SH-SY5Y (cell line): ENCODE data around the gene VIL1.

ENCODE experiments used
- GATA2 ChIP-seq: IDR thresholded peaks from 2 replicates; pipeline ENCODE4 v1.6.1; 2011; ENCODE audit warnings: mild to moderate bottlenecking, low read depth, low read length
- GATA3 ChIP-seq: IDR thresholded peaks from 2 replicates; pipeline ENCODE4 v1.6.1; 2011; ENCODE audit warnings: low read depth, mild to moderate bottlenecking, low read length, moderate library complexity

Gene VIL1

GRCh38 chr2:218465987-218466633 is 47.2 kb downstream of the VIL1 start:
- TF ChIP-seq GATA2 (no peak), GATA3 (no peak)

- no peak for TF ChIP-seq GATA3
- no peak for TF ChIP-seq GATA2
These were observed 51.5 kb downstream of the VIL1 start for GRCh38 chr2:218470448-218470847.

DNA sequence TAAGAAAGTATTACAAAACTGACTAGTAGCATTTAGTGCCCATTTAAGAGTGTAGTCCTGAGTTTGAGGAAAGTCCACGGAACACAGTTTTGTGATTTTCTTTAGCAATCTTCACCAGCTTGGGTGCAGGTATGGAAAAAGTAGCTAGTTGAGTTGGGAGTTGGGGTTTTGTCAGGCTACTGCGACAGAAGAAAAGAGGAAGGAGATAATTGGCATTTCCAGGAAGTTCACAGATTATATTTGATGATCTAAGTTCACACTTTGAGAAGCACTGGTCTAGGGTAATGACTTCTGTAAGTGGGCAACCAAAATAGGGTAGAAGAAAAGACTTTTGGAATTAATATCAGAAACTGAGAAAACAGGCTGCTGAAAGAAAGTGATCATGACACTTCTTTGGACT is 52.1 kb downstream of the VIL1 start:
- TF ChIP-seq GATA3 (no peak), GATA2 (no peak)

- TF ChIP-seq GATA3 (no peak), GATA2 (no peak)
These were observed 53.1 kb downstream of the VIL1 start for GRCh38 chr2:218471982-218472381.

- TF ChIP-seq GATA3, result no peak
- TF ChIP-seq GATA2, result no peak
These were observed 54.1 kb downstream of the VIL1 start for GRCh38 chr2:218472988-218473387.

DNA sequence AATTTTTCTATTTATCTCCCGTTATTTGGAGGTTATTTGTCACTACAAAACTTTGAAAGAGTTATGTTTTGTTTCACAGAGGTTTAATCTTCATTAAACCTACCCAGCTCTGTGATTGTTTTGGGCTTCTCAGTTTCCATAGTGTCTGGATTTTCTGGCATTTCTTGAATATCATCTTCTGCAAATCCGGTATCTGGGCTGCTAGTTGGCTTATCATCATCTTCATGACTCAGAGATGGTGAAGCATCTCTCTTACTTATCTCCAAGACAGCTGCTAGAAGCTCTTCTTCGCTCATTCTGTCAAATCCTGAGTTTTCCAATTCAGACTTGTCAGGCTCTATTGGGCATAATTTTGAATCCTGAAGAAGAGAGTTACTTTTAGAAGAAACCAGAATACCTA is 55.6 kb downstream of the VIL1 start:
- TF ChIP-seq GATA3 (no peak), GATA2 (no peak)

DNA sequence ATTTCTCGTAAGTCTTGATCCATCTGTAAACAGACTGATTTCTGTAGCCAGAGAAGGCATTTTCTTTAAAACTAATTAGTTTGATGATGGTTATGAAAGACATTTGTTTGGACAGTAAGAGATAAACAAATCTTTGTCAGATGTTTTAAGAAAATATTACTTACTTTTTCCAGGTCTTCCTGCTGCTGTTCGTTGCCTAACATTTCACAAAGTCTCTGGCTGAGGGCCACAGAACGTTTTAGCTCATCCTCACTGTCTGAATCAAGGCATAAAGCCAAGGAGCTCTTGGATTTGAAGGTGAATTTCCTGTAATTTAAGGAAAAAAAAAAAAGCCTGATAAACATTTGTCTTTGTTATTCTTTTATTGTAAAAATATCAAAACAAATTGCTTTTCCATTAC is 57.8 kb downstream of the VIL1 start:
- TF ChIP-seq GATA2, result no peak
- no peak for TF ChIP-seq GATA3

DNA sequence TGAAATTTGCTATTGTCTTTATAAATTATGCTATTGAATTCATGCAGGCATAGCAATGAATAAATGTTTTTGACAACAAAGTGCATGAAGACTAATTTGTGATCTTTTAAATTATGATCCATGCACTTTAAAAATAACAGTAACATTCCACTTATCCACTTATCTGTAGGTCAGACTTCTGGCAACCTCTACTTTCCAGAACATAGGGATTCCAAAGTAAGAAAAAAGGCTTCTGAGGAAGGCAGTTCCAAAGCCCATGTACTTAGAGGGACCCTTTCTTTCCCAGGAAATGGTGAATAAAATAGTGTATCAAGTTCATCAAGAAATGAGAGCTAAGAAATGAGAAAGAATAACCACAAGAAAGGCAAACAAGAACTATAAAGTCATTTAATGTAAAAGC is 58.3 kb downstream of the VIL1 start:
- no peak for TF ChIP-seq GATA2
- TF ChIP-seq GATA3, result no peak

DNA sequence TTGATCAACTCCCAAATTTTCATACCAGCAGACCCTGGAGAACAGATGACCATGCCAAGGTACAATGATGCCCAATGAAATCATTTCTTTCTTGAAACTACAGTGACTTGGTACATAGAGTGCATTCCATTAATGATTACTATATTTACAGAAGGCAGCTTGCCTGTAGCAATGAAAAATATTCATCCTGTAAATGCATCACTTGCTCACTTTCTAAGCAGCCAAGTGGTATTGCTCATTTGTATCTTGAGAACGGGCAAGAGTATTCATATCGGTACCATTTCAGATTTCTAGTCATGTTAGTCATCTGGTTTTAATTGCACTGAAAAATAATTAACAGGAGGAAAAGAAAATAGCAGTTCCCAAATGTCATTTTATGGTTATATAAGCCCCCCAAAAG is 59.6 kb downstream of the VIL1 start:
- TF ChIP-seq GATA3 (no peak), GATA2 (no peak)

GRCh38 chr2:218479595-218479994 is 60.7 kb downstream of the VIL1 start:
- TF ChIP-seq GATA3 (no peak), GATA2 (no peak)

DNA sequence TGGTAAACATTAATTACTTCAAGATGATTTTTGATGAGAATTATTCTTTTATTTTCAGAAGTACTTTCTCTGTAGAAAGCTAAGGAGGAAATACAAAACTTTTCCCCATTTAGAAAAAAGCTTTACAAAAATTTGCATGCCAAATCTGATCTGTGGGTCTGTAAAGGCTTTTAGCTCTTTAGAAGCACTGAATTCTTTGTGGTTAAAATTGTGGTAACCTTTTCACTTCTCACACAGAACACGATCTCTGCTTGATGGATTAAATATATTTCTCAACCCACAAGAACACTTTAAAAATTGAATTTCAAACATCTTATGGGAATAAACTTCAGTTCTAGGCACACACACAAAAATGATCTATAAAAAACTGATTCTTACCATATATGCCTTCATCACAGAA is 63.7 kb downstream of the VIL1 start:
- no peak for TF ChIP-seq GATA3
- no peak for TF ChIP-seq GATA2

DNA sequence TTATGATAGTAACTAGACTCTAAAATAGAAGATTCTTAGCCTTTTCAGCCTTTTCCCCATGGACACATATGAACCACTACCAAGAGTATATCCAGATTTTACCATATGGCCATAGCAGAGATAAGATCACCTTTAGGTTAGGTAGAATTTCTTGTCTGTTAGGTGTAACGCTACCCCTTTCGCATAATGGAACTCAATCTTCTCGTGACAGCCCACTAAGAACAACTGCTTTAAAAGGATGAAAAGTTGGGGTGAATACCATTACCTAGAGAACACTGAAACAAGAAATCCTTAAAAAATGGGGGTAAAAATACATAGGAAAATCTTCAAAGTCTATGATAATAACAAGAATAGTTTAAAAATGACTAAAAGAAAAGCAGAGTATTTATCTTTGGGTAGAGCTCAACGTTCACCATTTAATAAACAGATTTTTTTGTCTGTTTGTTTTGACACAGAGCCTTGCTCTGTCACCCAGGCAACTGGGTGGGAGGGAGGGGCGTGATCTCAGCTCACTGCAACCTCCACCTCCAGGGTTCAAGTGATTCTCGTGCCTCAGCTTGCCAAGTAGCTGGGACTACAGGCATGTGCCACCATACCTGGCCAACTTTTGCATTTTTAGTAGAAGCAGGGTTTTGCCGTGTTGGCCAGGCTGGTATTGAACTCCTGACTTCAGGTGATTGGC is 67.2 kb downstream of the VIL1 start:
- TF ChIP-seq GATA3 (no peak), GATA2 (no peak)

GRCh38 chr2:218500501-218501060 is 81.7 kb downstream of the VIL1 start:
- TF ChIP-seq GATA2 (no peak), GATA3 (no peak)

GRCh38 chr2:218501665-218502064 is 82.7 kb downstream of the VIL1 start:
- TF ChIP-seq GATA3 (no peak), GATA2 (no peak)
